Activated naive CD4-positive, alpha-beta T cell (primary cell): ENCODE results near the gene SLC52A3.
"Not testable (repeated sequence)": the region's sequence is repeated elsewhere in the genome, so short reads cannot be mapped to it uniquely, and the experiment has no call there.

ENCODE experiments used
- DNase-seq, 4 experiments: peaks; one replicate each; lab custom pipeline; 2025; lab: John Stamatoyannopoulos, UW

Gene SLC52A3

DNA sequence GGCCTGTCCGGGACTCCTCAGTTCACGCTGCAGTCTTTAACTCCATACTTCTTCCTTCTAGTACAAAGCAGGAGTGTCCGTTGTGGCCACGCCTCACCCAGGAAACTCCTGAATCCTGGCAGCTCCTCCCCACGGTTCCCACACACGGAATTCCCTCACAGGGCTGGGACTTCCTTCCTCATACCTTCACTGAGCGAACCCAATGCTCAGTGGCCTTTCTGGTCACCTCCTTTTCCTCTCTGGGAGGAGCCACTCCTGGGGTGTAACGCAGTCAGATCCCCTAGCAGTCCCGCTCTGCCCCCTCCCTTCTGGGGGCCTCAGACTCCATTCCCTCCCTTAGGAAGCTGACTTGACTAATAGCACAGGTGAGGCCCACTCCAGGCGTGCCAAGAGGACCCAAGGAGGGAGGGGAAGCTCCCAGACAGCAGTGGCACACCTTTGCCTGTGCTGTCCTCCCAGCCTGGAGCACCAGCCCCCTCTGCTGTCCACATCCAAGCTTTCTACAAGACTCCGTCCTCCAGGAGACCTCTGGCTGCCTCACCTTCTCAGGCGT, at the start of gene SLC52A3:
TSS of gene SLC52A3 (minus strand) at position 75 of the 553 bp plus-strand sequence. CDS start 2,726 bp downstream, outside the sequence.
- no peak for DNase-seq

DNA sequence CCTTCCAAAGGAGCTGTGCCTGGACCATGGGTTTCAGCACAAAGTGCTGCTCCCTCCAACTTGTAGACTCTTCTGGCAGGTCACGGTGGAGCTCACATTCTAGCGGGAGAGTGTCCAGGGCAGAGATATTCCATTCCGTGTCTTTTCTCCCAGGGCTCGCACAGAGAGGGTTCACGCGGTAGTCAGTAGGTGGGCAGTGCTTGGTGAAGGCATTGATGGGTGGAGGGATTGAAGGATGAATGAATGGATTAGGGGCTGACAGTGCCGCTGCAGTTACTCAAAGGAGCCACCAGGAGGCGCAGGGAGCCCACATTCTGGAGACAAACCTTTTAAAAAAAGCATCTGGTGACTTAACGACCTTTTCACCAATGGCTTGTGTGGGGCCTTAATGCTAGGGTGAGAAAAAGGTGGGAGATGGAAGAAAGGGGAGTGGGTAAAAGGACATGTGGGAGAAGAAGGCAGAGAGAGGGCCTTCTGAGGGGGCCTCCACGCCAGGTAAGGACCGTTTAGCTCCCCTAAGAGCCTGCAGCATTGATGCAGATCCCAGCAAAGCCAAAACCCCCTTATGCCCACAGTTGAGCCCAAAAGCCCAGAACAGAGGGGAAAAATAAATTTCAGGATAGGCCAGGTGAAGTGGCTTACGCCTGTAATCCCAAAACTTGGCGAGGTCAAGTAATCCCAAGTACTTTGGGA, 47.8 kb upstream of the SLC52A3 start:
- peak; percentile 18 to 60 (median 45) for DNase-seq

DNA sequence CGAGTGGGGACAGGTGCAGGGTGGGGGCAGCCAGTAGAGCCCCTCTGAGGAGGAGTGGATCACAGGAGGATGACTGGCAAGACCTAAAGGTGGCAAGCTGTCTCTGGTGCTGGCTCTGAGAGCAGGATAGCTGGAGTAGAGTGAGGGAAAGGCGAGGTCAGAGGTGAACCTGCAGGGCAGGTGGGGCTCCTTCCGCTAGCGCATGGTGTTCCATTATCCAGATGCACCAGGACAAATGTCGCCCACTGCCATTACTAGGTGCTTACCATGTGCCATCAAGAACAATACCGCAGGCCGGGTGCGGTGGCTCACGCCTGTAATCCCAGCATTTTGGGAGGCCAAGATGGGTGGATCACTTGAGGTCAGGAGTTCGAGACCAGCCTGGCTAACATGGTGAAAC, 46.9 kb upstream of the SLC52A3 start:
- DNase-seq = no peak

DNA sequence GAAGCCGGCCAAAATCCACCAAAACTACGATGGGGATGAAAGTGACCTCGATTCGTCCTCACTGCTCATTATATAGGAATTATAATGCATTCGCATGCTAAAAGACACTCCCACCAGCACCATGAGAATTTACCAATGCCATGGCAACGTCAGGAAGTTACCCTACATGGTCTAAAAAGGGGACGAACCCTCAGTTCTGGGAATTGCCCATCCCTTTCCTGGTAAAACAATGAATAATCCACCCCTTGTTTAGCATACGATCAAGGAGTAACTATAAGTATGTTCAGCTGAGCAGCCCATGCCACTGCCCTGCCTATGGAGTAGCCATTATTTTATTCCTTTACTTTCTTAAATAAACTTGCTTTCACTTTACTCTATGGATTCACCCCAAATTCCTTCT, 45.1 kb upstream of the SLC52A3 start:
- DNase-seq = no peak

DNA sequence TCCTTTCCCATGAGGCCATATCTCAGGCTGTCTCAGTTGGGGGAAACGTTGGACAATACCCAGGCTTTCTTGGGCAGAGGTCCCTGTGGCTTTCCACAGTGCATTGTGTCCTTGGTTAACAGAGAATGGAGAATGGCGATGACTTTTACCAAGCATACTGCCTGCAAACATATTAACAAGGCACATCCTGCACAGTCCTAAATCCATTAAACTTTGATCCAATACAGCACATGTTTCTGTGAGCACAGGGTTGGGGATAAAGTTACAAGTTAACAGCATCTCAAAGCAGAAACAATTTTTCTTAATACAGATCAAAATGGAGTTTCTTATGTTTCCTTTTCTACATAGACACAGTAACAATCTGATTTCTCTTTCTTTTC, 44.1 kb upstream of the SLC52A3 start:
- not testable (repeated sequence) for DNase-seq

- DNase-seq = not testable (repeated sequence)
Observed at GRCh38 chr20:811776-812434, 43.6 kb upstream of the SLC52A3 start.

GRCh38 chr20:805713-806112, 37.4 kb upstream of the SLC52A3 start:
- no peak for DNase-seq

- DNase-seq = no peak
Observed at GRCh38 chr20:801678-802077, 33.4 kb upstream of the SLC52A3 start.

- not testable (repeated sequence) for DNase-seq
Observed at GRCh38 chr20:800026-800425, 31.7 kb upstream of the SLC52A3 start.

DNA sequence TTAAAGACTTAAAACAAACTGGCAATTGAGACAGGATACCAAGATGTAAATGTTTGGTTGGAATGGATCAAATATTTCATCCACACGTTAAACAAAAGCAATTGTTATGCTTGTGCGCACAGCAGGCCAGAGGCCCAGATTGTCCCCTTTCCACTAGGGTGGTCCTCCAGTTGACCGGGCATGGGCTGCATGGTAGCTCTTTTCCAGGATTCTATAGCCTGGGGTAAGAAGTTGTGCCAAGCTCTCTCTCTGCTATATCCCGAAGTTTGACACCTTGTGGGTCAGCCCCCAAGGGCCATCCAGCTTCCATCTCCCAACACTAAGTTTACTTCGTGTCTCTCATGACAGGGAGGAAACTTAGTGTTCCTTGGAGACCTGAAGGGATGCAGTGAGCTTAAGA, 30.4 kb upstream of the SLC52A3 start:
- DNase-seq = not testable (repeated sequence)

GRCh38 chr20:796921-797320, 28.6 kb upstream of the SLC52A3 start:
- no peak for DNase-seq

- DNase-seq = no peak
Observed at GRCh38 chr20:792248-792647, 23.9 kb upstream of the SLC52A3 start.

GRCh38 chr20:791056-791455, 22.8 kb upstream of the SLC52A3 start:
- DNase-seq = no peak

DNA sequence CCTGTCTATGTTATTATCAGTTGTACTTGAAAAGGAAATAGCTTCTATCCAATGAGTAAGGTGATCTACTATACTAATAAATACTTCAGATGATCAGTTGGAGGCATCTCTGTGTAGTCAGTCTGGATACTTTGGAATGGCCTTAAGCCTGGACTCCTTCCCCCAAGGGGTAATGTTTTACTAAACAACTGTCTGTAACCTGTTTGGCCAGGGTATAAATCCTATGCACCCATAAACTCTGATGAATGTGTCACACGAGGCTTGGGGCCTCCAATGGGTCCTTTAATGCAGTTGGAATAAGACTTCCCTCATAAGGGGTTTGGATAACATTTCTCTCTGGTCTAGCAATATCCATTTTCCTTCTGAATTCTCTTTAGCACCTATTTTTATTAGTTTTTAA, 19.5 kb upstream of the SLC52A3 start:
- no peak for DNase-seq

GRCh38 chr20:779771-780170, 11.5 kb upstream of the SLC52A3 start:
- no peak for DNase-seq

DNA sequence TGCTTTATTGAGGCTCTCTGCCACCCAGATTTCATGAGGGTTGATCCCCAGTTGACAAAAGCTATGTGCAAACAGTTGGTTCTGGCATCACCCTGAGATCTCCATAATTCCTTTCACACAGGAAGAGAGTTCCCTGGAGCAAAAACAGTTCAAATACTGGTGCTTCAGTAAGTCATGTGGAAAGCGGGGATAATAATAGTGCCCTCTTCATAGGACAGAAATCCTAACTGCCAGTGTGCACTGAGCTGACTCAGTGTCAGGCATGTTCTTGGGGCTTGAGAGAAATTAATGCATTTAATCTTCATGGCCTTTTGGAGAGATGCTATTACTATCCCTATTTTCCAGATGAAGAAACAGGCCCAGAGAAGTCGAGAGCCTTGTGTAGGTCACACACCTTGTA, 7.9 kb upstream of the SLC52A3 start:
- no peak for DNase-seq

- no peak for DNase-seq
Observed at GRCh38 chr20:775679-776135, 7.4 kb upstream of the SLC52A3 start.

DNA sequence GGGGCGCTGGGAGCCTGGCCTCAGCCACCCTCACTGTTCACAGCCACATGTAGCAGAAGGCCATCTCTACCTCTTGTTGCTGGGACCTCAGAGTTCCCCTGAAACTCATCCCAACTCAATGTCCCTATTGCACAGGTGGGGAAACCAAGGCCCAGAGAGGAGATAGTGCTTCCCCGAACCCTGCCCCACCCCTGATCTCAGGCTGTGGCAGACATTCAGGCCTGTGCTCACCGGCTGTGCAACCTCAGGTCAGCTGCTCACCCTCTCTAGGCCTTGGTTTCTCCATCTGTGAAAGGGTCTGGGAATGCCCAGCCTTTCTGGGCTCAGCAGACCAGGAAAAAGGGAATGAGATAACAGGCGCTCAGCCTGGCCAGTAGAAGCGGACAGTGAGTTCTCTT, 6.4 kb upstream of the SLC52A3 start:
- DNase-seq = no peak

DNA sequence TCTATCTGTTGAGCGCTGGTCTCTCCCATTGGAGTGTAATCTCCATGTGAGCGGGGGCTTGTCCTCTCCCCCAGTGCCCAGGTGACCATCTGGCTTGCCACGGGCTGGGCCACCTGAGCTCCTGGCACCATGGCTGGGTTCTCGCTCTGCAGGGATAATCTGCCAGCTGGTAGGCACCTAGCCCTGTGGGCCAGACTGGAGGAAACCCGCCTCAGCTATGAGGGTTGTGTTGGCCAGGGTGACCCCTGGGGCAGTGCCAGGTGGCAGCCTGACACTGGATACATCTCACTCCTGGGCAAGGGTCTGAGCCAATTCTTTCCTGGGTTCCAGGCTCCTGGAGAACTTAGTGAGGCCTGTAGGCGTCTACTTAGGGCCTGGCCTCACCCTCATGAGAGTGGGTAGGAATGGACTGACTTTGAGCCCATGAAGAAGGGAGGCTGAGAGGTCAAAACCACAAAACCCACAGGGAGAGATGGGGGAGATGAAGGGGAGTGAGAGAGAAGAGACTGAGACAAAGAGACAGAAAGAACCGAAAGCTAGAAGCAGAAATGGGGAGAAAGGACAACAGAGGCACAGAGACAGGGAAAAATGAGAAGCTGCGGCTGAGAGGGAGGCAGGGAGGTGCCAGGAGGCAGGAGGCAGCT, 5.8 kb upstream of the SLC52A3 start:
- no peak for DNase-seq

DNA sequence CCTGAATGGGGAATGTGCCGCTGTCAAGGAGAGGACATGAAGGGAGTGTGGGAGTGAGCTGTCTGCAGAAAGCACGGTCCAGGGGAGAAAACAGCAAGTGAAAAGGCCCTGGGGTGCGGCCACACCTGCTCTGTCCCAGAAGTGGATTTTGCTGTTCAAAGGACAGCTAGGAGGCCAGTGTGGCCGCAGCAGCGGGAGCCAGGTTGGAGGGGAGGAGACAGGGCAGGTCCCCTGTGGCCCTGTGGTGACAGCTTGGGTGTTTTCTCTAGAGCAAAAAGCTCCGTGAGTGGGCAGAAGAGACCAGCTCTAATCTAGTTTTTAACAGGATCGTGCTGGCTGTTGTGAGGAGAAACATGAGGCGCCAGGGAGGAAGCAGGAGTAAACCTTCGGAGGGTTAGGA, 4.5 kb upstream of the SLC52A3 start:
- DNase-seq = no peak

- DNase-seq = no peak
Observed at GRCh38 chr20:771741-772464, 3.6 kb upstream of the SLC52A3 start.

- DNase-seq = no peak
Observed at GRCh38 chr20:770691-771090, 2.4 kb upstream of the SLC52A3 start.
